Activated gamma-delta T cell treated with anti-CD3 and anti-CD28 coated beads, Interleukin-2, amount 50 U/mL, for 16 hours (primary cell): ENCODE results near the gene ZIC3.
"Not testable (repeated sequence)": the region's sequence is repeated elsewhere in the genome, so short reads cannot be mapped to it uniquely, and the experiment has no call there.

Source experiments
- DNase-seq: peaks from one replicate; pipeline ENCODE4 v3.0.0-alpha.2; 2020; ENCODE audit warnings: low read depth

Gene ZIC3

GRCh38 chrX:137565921-137566745, at the start of gene ZIC3:
ZIC3 (plus strand) TSS chrX:137566127; CDS start chrX:137566692, 565 bp downstream.
- no peak for DNase-seq

GRCh38 chrX:137519459-137519858, 46.5 kb upstream of the ZIC3 start:
- no peak for DNase-seq

DNA sequence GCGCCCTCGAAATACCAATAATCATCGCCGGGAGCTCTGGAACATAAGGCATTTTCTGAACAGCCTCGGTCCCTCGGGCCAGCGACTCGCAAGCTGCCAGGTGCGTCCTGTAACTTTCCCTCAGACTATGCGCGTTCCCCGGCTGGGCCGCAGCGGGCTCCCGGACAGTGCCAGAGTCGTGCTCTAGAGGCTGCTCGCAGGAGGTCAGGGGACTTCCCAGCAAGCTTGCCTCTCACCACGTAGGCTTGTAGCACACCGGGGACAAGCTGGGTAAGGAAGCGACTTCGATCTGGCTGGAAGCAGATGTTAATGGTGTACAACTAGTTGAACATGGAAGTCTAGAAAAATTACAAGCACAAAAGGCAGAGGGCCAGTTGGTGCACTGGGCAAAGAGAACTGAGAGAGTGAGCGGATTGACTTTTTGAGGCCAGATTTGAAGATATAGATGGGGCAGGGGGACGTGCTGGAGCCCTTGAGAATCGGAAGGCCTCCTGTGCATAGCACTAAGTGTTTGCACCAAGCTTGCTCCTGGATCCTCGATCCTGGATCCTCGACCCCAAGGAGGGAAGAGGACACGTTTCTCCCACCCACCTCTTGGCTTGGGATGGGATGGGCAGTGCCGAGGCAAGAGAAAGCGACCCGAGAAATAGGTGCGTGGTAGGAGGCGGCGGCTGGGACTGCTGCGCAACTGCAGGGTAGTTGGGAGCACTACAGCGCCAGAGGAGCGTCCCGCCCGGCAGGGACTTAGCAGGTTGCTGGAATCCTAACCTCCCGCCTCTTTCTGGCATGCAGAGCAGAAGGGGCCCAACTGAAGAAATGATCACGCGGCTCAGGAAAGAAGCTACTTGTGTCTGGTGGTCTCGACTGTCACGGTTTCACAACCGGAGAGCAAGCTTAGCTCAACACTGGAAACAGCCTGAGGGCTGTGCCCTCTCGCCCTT, 19.9 kb upstream of the ZIC3 start:
- no peak for DNase-seq

DNA sequence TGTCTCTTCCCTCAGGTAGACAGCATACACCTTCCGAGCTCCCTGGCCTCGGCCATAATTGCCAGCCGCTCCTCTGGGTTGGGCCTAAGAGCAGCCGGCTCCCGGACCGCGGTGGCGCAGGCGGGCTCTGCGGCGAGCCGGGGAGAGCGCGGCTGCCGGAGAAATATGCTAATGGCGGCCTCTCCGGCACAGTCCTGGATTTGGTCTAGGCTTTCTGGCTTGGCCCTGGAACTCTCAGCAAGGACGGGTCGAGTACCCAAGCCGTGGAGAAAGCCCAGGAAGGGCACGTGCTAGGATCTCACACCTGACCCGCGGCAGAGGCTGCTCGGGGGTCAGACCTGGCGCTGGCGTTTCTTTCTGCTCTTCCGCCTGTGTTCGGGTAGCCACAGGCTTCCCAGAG, 18.6 kb upstream of the ZIC3 start:
- DNase-seq, result no peak

GRCh38 chrX:137548261-137548660, 17.7 kb upstream of the ZIC3 start:
- DNase-seq, result no peak

DNA sequence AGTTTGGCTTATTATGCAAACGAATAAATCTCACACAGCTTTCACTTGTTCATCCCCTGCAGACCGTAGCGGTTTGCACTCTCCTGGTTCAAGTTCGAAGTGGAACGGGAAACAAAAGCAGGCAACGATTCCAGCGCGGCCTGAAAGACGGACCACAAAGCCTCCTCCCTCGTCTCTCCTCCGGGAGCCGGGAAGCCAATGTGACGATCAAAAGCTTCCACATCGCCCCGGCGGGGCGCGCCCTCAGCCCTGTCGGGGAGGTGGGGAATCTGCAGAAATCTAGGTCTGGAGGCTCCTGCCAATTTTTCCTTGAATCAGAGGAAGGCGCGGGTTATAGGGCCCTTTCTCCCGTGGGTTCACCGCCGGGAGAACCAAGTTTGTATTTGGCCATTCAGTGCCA, 16.9 kb upstream of the ZIC3 start:
- DNase-seq, result no peak

GRCh38 chrX:137549851-137550664, 15.9 kb upstream of the ZIC3 start:
- no peak for DNase-seq

DNA sequence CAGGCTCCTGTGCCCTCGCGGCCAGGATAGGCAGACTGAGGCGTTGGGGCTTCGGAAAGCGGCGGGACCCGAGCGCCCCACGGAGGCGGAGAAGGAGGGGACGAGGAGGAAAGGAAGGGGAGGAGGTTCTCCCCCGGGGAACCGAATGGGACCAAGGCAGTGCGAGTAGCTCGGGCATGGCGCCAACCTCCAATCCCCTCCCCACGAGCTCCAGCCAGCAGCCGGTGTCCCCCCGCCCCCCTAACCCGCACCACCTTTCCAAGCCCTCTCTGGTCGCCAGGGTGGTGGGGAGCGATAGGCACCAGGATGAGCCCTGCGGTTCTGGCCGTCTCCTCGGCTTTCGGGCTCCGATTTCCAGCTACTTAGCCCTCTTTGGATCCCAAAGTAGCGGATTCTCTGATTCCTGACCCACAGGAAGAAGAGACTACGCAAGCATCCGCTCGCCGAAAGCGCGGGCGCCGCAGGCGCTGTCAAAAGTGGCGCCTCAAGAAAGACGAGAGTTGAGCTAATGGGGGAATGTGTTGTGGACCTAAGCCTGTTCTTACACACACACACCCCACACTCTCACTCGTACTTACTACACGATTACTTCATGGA, 15.2 kb upstream of the ZIC3 start:
- DNase-seq, result no peak

DNA sequence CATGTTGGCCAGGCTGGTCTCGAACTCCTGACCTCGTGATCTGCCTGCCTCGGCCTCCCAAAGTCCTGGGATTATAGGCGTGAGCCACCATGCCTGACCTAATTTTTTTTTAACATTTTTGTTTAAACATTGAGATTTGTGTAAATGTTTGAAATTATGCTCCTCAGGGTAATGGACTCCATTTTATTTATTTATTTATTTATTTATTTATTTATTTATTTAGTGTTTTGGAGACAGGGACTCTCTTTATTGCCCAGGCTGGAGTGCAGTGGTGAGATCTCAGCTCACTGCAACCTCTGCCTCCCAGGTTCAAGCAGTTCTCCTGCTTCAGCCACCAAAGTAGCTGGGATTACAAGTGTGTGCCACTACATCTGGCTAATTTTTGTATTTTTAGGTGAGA, 13.8 kb upstream of the ZIC3 start:
- DNase-seq, result not testable (repeated sequence)

DNA sequence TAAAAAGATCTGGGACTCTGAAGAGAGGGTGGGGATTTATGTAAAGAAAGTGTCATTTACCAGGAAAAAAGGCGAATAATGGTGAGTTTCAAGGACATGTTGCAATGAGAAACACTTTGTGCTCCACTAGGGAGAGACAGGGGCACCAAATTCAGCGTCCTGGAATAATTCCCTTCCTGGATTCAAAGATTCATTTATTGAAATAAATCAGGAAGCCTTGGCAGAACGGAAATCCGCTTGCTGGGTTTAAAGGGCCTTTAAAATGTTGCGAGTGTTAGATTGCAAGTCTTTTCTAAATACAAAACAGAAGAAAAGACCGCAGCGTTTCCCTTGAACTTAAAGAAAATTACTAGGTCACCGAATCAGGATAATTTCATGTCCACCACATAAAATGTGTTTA, 3.8 kb upstream of the ZIC3 start:
- DNase-seq, result no peak

DNA sequence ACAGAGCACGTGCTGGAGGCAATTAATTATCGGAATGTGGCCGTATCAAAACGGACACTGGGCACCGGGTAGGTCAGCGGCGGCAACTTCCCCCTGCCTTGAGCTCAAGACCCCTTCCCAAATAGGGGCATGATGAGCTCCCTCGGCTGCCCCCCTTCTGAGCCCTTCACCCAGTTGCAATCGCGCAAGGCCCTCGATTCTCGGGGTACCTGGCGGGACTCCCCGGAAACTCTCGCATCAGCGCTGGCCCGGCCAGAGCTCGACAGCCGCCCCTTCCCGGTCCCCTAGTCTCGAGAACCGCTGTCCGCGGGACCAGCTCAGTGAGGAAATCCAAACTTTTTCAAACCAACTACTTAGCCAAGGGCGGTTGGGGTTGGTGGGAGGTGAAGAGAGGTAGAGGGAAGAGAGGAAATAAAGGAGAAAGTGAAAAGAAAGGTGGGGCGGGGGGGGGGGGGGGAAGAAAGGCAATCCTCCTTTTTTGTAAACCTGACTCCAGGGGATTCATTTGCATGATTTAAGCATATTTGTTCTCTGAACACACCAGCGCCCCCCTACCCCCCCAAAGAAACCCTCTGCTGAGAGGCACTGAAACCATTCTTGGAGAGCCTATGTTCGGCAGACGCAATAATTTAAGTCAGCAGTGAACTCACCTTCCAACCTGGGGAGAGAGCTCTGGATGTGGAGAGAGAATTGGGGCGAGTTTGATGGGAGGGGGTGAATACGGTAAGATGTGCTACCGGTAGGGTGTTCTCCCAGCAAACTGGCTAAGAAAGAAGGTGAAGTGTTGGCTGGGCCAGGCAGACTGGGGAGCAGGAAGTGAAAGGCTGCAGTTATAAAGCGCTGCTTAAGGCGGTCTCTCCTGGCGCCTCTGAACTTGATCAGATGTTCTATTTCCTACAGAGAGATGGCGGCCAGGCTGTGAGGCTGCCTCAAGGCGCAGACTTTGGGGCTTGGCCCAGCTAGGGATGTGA, 2.0 kb upstream of the ZIC3 start:
- DNase-seq, result no peak

GRCh38 chrX:137565318-137565904, 516 bp upstream of the ZIC3 start:
- no peak for DNase-seq

- no peak for DNase-seq
Measured at GRCh38 chrX:137566746-137567679, 1.1 kb downstream of the ZIC3 start.

DNA sequence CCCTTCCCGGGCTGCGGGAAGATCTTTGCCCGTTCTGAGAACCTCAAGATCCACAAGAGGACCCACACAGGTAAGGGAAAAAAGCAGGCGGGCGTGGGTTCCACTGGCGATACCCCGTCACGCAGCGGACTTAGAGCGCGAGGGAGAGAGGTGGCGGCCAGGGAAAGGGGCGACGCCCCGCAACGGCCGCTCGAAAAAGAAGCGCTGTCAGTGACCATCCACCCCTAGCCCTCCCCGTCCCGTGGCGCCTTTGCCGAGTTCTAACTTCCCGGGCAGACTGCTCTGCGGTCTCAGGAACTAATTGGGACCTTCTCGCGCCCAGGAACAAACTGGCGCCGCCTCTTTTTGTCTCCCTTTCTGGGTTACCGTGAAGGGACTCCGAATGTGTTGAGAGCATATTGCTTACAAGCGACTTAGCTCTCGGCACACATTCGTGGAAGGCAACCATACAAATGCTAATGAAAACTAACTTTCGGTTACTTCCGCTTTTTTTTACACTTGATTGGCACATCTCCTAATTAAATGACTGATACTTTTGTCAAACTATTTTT, 1.8 kb downstream of the ZIC3 start:
- DNase-seq, result no peak

DNA sequence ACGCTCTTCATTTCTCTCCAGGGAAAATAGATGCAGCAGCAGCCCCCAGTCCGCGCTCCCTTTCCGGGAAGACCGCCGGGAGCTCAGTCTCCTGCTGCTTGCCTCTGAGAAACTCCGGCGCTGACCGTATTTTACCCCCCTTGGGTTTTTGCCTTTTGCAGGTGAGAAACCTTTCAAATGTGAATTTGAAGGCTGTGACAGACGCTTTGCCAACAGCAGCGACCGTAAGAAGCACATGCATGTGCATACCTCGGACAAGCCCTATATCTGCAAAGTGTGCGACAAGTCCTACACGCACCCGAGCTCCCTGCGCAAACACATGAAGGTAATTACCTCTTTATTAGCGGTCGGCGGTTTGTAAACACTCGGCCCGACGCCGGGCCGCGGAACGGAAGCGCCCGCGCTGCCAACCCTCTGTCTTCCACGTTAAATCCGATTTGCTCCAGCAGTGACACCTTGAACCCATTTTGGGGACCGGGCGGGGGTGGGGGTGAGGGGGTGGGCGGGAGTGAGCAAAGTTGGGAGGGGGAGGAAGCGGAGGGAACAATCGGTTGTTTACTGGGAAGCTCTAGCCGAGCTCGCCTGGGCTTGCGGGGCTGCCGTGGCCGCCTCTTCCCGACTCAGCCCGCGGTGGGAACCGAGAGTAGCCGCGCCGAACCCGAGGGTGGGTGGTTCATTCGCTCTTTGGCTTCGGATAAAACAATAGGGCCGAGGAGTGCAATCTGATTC, 3.0 kb downstream of the ZIC3 start:
- DNase-seq, result no peak

DNA sequence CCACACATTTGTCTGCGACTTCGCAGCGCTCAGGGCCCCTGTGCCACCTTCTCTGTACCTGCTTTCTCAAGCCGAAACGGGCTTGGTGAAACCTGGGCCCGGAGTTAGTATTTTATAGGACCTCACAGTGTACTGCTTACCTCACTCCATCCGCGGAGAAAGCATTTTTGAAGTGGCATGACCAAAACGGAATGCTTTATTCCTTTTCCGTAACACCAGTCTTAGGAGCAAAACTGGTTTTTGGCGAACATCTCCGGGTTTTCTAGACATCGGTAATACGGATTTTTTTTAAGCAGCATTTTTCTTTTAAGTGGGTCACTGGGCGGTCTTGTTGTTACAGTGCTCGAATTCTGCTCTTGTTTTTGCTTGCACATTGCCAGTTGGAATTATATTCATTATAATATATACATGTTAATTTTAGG, 3.6 kb downstream of the ZIC3 start:
- no peak for DNase-seq

DNA sequence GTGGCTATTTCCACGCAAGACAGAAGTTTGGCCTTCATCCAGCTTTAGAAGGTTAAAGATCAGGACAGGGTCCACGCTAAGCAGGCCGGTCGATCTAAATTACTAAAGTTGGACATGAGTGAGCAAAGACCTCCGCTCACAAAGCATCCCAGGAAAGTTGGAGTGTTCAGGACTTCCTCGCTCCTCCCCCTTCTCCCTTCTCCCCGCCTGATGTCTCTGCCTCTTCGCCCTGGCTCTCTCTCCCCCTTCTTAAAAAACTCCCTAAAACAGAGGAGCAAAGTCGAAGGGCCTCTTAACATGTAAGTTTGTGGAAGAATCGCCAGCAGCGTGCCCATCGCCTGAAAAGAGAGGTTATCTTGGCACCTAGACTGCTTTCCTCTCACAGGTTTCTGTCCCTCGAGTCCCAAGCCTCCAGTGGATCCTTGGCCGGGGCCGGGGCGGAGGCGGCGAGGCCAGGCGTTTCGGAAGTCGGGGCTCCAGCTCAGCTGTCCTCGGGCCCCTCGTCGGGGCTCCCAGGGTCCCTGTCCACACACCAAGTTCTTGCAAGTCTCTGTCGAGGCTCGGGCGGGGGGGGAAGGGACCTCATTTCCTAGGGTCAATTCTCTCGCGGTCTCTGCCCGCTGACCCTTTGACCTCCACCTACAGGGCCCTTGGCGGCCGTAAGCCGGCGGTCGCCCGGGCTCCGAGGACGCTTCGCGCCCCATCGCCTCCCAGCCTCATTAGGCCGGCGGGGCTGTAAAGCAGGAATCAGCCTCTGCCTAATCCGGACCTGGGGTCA, 7.6 kb downstream of the ZIC3 start:
- no peak for DNase-seq
